GM21576 (cell line): Measurements from ENCODE around the gene AIRE.
"Not testable (repeated sequence)": the region's sequence is repeated elsewhere in the genome, so short reads cannot be mapped to it uniquely, and the experiment has no call there.

Experiments used
- ATAC-seq: cut with Tn5 transposase; IDR thresholded peaks from one replicate; pipeline ENCODE4 v1.9.1; 2021; ENCODE audit warnings: mild to moderate bottlenecking, moderate library complexity; ENCODE audit not compliant: unreplicated experiment

The AIRE gene

GRCh38 chr21:44285138-44285992 is at the start of gene AIRE:
TSS of gene AIRE (plus strand) at chr21:44285876. CDS start at chr21:44286007, 131 bp downstream.
- ATAC-seq = no peak

DNA sequence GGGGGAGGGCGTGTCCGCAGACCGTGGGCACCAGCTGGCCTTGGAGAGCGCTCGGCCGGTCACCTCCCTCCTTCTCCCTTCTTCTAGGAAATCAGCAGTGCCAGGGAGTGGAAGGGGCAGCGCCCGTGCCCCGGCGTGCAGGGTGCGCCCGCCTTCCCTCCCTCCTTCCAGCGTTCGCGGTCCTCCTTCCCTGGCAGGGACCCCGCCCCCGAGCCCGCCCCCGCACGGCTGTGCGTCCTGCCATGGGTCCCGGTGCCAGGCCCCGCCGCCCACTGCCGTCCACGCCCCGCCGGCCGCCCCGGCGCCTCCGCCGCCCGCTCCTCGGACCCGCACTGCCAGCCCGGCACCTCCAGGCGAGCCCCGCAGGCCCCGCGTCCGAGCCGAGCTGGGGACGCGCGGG is 45.3 kb upstream of the AIRE start:
- not testable (repeated sequence) for ATAC-seq

DNA sequence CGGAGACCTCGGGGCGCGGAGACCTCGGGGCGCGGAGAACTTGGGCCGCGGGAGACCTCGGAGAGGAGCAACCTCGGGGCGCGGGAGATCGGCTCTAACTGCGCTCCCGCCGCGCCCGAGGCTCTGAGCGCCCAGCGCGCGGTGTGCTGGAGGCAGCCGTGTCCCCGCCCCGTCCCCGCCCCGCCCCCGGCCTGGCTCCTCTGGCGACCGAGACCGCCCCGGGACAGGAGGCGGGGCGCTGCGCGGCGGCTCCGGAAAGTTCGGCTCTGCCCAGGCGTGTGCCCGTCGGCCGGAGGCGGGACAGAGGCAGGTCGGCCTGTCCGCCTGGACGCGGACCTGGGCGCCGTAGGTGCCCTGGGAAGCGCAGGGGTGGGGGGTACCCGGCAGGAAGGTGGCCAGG is 44.8 kb upstream of the AIRE start, which contains the start of gene ICOSLG:
Gene ICOSLG (minus strand): TSS at position 102 of the 400 bp plus-strand sequence. CDS start 126 bp downstream, outside the sequence.
- peak; percentile 31 for ATAC-seq

DNA sequence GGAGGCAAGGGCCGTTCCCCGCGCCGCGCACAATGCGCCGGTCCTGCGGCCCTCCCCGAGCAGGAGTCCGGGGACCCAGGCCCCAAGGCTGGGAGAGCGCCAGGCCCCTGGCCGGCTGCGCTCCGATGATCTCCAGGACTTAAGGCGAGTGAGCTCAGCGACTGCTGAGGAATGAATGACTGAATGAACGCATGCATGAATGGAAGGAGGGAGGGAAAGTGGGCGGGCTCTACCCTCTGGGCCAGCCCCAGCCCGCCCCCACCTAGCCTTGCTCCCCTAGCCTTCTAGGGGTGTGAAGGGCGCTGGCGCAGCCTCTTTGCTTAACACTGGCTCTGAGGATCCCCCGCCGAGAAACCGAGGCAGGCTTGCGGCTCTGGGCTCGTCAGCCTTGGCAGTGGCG is 44.4 kb upstream of the AIRE start:
- ATAC-seq = peak; percentile 36

GRCh38 chr21:44243980-44244379 is 41.7 kb upstream of the AIRE start:
- ATAC-seq = peak; percentile 53

GRCh38 chr21:44247904-44248303 is 37.8 kb upstream of the AIRE start:
- not testable (repeated sequence) for ATAC-seq

- ATAC-seq = not testable (repeated sequence)
Observed at GRCh38 chr21:44249204-44250037, 36.3 kb upstream of the AIRE start.

- ATAC-seq = no peak
Observed at GRCh38 chr21:44253832-44254710, 31.6 kb upstream of the AIRE start.

- no peak for ATAC-seq
Observed at GRCh38 chr21:44255511-44255981, 30.1 kb upstream of the AIRE start.

DNA sequence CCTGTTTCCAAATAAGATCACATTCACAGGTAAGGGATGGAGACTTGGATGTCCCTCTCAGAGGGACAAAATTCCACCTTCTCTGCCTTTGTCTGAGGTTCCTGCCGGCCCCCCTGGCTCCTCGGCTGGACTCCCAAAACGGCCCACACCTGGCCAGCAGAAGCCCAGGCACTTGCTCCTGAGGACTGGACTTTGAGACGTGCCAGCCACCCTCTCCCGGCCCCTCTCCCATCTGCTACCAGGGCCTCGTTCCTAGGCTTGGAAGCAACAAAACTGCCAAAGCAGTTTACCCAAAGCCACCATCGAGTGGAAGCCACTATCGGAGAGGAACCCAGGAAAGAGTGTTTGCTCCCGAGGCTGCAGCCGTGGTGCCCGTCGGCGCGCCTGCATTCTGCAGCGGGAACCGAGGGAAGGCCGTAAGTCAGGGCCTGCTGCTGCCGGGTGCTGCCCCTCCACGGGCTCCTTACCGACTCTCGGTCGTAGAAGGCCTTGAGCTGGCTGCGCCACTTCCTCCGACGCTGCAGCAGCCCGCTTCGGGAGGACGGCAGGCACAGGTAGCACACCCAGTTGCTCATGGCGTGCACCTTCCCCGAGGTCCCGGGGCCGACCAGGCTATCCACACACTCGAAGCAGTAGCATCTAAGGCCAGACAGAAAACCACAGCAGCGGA is 27.5 kb upstream of the AIRE start:
- ATAC-seq = no peak

DNA sequence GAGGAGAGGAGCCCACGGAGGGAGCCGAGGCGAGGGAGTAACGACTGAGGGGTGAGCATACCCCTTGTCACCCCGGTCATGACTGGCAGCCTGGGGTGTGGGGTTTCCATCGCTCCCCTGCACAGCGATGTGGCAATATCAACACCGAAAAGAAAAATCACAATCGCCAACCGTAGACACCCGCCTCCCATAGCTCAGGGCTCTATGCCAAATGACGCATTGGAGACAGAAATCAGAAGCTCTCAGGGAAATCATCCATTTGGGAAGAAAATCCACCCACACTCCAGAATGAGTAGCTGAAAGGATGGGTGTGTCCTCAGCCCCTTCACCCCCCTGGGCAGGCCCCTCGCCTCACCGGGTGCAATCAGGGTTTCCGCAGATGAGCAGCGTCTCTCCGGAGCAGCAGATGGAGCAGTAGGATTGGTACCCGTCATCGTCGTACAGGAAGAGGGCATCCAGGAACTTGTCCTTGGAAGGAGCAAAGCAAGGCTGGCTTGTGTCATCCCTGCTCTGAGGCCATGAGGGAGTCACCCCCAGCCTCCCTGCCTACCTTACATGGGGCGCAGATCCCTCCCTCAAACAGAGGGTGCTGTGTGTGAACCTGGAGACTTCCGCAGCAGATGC is 26.5 kb upstream of the AIRE start:
- no peak for ATAC-seq

DNA sequence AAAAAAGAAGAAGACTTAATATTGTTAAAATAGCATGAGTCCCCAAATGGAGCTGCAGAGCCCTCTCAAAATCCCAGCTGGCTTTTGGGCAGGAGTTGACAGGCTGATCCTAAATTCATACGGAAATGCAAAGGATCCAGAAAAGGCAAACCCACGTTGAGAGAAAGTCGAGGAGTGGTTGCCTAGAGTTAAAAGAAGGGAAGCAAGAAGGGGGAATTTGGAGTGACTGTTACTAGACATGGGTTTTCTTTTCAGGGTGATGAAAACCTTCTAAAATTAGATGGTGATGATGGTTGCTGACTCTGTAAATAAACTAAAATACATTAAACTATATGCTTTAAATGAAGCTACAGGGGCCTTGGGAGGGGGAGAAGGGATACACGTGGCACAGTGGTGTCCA is 25.6 kb upstream of the AIRE start:
- ATAC-seq = no peak

DNA sequence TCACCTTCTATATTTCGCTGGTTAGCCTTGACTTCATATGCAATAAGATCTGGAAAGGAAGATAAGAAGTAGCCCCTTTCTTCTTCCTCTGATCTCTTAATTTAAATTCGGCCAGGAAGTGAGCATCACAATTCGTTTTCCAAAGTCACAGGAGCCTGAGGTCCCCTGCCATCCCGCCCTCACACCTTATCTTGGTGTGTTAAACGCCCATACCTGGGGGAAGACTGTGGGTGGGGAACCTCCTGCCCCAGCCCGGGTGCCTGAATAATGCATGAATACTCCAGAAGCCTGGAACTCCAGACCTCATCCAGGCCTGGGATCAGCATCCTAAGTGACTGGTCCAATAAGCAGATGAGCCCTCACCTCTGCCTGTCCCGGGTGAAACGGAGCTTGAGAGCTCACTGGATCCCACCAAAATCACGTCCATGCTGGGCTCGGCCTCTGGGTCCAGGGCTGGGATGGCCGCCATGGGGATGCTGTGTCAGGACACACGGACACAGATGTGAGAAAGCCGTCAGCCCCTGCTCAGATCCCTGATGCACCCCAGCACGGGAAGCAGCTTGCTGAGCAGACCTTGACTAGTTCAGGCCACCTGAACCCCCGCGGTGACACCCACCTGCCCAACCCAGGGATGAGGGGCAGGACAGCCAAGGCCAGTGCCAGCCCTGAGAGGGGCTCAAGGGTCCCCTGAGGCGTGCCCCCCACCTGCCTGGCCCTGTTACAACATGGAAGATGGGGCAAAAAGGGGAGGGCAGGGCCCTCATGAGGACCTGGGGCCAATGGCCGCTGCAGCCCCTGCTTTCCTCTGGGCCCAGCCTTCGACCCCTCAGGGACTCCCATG is 24.7 kb upstream of the AIRE start:
- no peak for ATAC-seq

DNA sequence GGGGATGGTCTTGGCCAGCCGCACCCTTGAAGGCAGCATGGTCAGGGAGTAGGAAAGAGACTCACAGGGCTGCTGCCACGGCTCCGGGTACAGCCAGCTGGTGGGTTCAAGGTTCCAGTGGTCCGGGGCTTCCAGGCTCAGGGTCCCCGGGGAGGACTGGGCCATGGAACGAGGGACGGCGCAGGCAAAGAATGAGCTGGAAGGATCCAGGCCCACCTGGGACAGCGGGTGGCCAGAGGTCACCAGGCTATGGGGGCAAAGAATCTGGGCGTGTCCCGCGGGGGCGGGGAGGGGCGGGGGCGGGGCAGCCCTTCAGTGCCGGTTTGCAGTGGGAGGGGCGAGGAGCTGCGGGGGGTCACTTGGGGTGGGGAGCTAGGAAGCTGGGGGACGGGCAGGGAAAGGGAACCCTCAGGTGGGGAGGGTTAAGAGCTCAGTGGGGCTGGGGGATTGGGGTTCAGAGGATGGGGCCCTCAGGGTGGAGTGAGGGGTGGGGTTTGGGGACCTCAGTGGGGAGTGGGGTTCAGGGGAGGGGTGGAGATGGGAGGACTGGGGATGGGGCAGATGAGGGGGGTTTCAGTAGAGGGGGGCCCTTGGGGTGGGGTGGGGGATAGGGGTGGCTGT is 23.9 kb upstream of the AIRE start, which contains the start of gene DNMT3L:
Gene DNMT3L (minus strand): TSS at position 223 of the 621 bp plus-strand sequence. CDS start 638 bp downstream, outside the sequence.
- no peak for ATAC-seq

- ATAC-seq = no peak
Observed at GRCh38 chr21:44262338-44263056, 23.2 kb upstream of the AIRE start.

GRCh38 chr21:44263221-44263760 is 22.4 kb upstream of the AIRE start:
- ATAC-seq = no peak

DNA sequence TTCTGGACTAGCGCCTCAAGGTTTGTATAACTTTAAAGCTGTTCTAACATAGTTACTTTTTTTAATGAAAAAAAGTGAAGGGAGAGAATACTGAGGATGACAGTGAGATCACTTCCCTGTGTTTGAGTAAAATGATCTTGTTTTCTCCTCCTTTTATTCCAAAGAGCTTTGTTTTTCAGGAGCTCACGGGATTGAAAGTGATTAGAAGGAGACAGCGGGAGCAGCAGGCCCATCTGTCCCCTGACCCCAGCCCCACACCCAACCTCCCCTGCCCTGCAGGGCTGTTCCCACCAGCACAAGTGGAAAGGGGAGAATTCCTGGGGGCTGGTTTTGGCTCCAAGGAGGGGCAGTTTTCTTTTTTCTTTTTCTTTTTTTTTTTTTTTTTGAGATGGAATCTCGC is 21.9 kb upstream of the AIRE start:
- no peak for ATAC-seq
